NCI-H187 treated with DMSO at 0.1 percent for 48 hours (cell line): ENCODE data around the gene SOX30.

Experiments
- DNase-seq: peaks from one replicate; lab custom pipeline; 2025; lab: John Stamatoyannopoulos, UW

The SOX30 gene

GRCh38 chr5:157607371-157608161 is 44.7 kb downstream of the SOX30 start:
- DNase-seq, result no peak

GRCh38 chr5:157606046-157606445 is 46.2 kb downstream of the SOX30 start:
- DNase-seq, result no peak

- no peak for DNase-seq
Measured at GRCh38 chr5:157603333-157604190, 48.7 kb downstream of the SOX30 start.

GRCh38 chr5:157602505-157602904 is 49.7 kb downstream of the SOX30 start:
- no peak for DNase-seq

- DNase-seq, result no peak
Measured at GRCh38 chr5:157600252-157600651, 52.0 kb downstream of the SOX30 start.

- no peak for DNase-seq
Measured at GRCh38 chr5:157599565-157599964, 52.7 kb downstream of the SOX30 start.

GRCh38 chr5:157598350-157598936 is 53.8 kb downstream of the SOX30 start:
- DNase-seq, result no peak

GRCh38 chr5:157597277-157597676 is 55.0 kb downstream of the SOX30 start:
- peak; percentile 9 for DNase-seq

GRCh38 chr5:157596487-157596886 is 55.8 kb downstream of the SOX30 start:
- DNase-seq, result no peak

GRCh38 chr5:157594675-157595459 is 57.4 kb downstream of the SOX30 start:
- DNase-seq, result no peak

GRCh38 chr5:157594257-157594656 is 58.0 kb downstream of the SOX30 start:
- DNase-seq, result no peak

GRCh38 chr5:157593052-157593757 is 59.0 kb downstream of the SOX30 start:
- DNase-seq, result no peak

- no peak for DNase-seq
Measured at GRCh38 chr5:157592594-157592993, 59.6 kb downstream of the SOX30 start.

GRCh38 chr5:157590478-157590877 is 61.8 kb downstream of the SOX30 start:
- DNase-seq, result no peak

- no peak for DNase-seq
Measured at GRCh38 chr5:157584628-157585027, 67.6 kb downstream of the SOX30 start.

GRCh38 chr5:157582731-157583620 is 69.3 kb downstream of the SOX30 start:
- no peak for DNase-seq

GRCh38 chr5:157581901-157582300 is 70.3 kb downstream of the SOX30 start:
- no peak for DNase-seq

GRCh38 chr5:157578079-157578780 is 74.0 kb downstream of the SOX30 start:
- no peak for DNase-seq

- DNase-seq, result no peak
Measured at GRCh38 chr5:157576678-157577077, 75.6 kb downstream of the SOX30 start.
